Mesenchymal stem cell (in vitro differentiated cells and primary cell): Measurements from ENCODE around the gene RAB35.

Experiments
- DNase-seq: peaks from one replicate; pipeline ENCODE4 v3.0.0-alpha.2; 2013
- H2AFZ ChIP-seq: one replicate; pipeline ENCODE4 v1.6.1; 2013; ENCODE audit warnings: low read depth, mild to moderate bottlenecking, control low read depth, inconsistent platforms, low read length, moderate library complexity
- H2AK5ac ChIP-seq: 2 replicates; pipeline ENCODE4 v1.6.1; 2013; ENCODE audit warnings: low read length, moderate library complexity, mild to moderate bottlenecking, inconsistent platforms; ENCODE audit not compliant: severe bottlenecking
- H2BK120ac ChIP-seq: one replicate; pipeline ENCODE4 v1.6.1; 2013; ENCODE audit warnings: low read depth, mild to moderate bottlenecking, inconsistent platforms, low read length, moderate library complexity
- H2BK12ac ChIP-seq, 2 experiments: one replicate each; pipeline ENCODE4 v1.6.1; 2013; ENCODE audit warnings: inconsistent platforms in 2 of 2, low read length in 2 of 2, mild to moderate bottlenecking in 2 of 2, moderate library complexity in 2 of 2, control low read depth in 1 of 2
- H2BK15ac ChIP-seq: one replicate; pipeline ENCODE4 v1.6.1; 2013; ENCODE audit warnings: mild to moderate bottlenecking, low read depth, inconsistent platforms; ENCODE audit not compliant: poor library complexity, severe bottlenecking
- H2BK5ac ChIP-seq: 2 replicates; pipeline ENCODE4 v1.6.1; 2013; ENCODE audit warnings: low read depth, mild to moderate bottlenecking, low read length, control low read depth, inconsistent platforms; ENCODE audit not compliant: poor library complexity, severe bottlenecking
- H3K14ac ChIP-seq, 2 experiments: one replicate each; pipeline ENCODE4 v1.6.1; 2013; ENCODE audit warnings: inconsistent platforms in 2 of 2, low read length in 2 of 2, control low read depth in 1 of 2, mild to moderate bottlenecking in 1 of 2, moderate library complexity in 1 of 2
- H3K18ac ChIP-seq, 2 experiments: one replicate each; pipeline ENCODE4 v1.6.1; 2013; ENCODE audit warnings: inconsistent platforms in 2 of 2, low read length in 2 of 2, control low read depth in 1 of 2, low read depth in 1 of 2, mild to moderate bottlenecking in 1 of 2
- H3K23ac ChIP-seq, 2 experiments: one replicate each; pipeline ENCODE4 v1.6.1; 2013; ENCODE audit warnings: inconsistent platforms in 2 of 2, low read length in 2 of 2, mild to moderate bottlenecking in 2 of 2, moderate library complexity in 2 of 2, control low read depth in 1 of 2
- H3K27ac ChIP-seq: 2 replicates; pipeline ENCODE4 v1.5.1; 2013; ENCODE audit warnings: mild to moderate bottlenecking, moderate library complexity, low read length, control low read depth, inconsistent platforms; ENCODE audit not compliant: poor library complexity, severe bottlenecking
- H3K27me3 ChIP-seq, 2 experiments: 2 replicates each; pipeline versions ENCODE4 v1.6.1 to v1.7.0; 2013; ENCODE audit warnings: low read length in 2 of 2, mild to moderate bottlenecking in 2 of 2, moderate library complexity in 2 of 2, control low read depth in 1 of 2, inconsistent platforms in 1 of 2; ENCODE audit not compliant: control insufficient read depth in 1 of 2, insufficient read depth in 1 of 2
- H3K36me3 ChIP-seq, 2 experiments: 2 replicates each; pipeline versions ENCODE4 v1.6.1 to v1.7.0; 2013; ENCODE audit warnings: low read length in 2 of 2, control low read depth in 1 of 2, inconsistent platforms in 1 of 2, low read depth in 1 of 2, mild to moderate bottlenecking in 1 of 2; ENCODE audit not compliant: insufficient read depth in 2 of 2, control insufficient read depth in 1 of 2
- H3K4ac ChIP-seq, 2 experiments: one replicate each; pipeline ENCODE4 v1.6.1; 2013; ENCODE audit warnings: inconsistent platforms in 2 of 2, low read length in 2 of 2, mild to moderate bottlenecking in 2 of 2, moderate library complexity in 2 of 2, control low read depth in 1 of 2, low read depth in 1 of 2
- H3K4me1 ChIP-seq: 2 replicates; pipeline ENCODE4 v1.6.1; 2013; ENCODE audit warnings: low read depth, low read length, control low read depth; ENCODE audit not compliant: control insufficient read depth, insufficient read depth
- H3K4me2 ChIP-seq: 2 replicates; pipeline ENCODE4 v1.6.1; 2013; ENCODE audit warnings: low read length, mild to moderate bottlenecking, inconsistent platforms; ENCODE audit not compliant: poor library complexity, severe bottlenecking
- H3K4me3 ChIP-seq, 2 experiments: 2 replicates each; pipeline versions ENCODE4 v1.5.1 to v1.7.0; 2013; ENCODE audit warnings: low read length in 2 of 2, mild to moderate bottlenecking in 2 of 2, control low read depth in 1 of 2, low read depth in 1 of 2; ENCODE audit not compliant: insufficient read depth in 1 of 2
- H3K79me1 ChIP-seq: replicated peaks from 2 replicates; pipeline ENCODE4 v1.6.1; 2013; ENCODE audit warnings: mild to moderate bottlenecking, control low read depth, low read length, inconsistent platforms; ENCODE audit not compliant: poor library complexity, severe bottlenecking
- H3K9ac ChIP-seq: 2 replicates; pipeline ENCODE4 v1.7.0; 2013; ENCODE audit warnings: mild to moderate bottlenecking, low read length, moderate library complexity
- H3K9me3 ChIP-seq: 2 replicates; pipeline ENCODE4 v1.7.0; 2013; ENCODE audit warnings: mild to moderate bottlenecking, low read length; ENCODE audit not compliant: control insufficient read depth
- H4K8ac ChIP-seq: one replicate; pipeline ENCODE4 v1.6.1; 2013; ENCODE audit warnings: inconsistent platforms, mild to moderate bottlenecking, low read length, moderate library complexity
- H4K91ac ChIP-seq: one replicate; pipeline ENCODE4 v1.6.1; 2013; ENCODE audit warnings: mild to moderate bottlenecking, low read length, inconsistent platforms
- WGBS: methylation state at CpG from one replicate; pipeline ENCODE4 v1.1.7; 2013; ENCODE audit warnings: mixed read lengths; 5-methylcytosine and 5-hydroxymethylcytosine counted together

The RAB35 gene

GRCh38 chr12:120155072-120155471, 38.5 kb upstream of the RAB35 start:
- H3K4me1 ChIP-seq: no peaks in the 10 kb centered on the region
- no peak overlapping the region for H2AK5ac ChIP-seq
- DNase-seq: no peak
- H3K79me1 ChIP-seq: peaks cover 42% of the 10 kb centered on the region
- no peak overlapping the region for H2BK120ac ChIP-seq
- H3K14ac ChIP-seq: no peak overlapping the region
- no peaks in the 10 kb centered on the region for H3K27me3 ChIP-seq
- H3K23ac ChIP-seq: no peak overlapping the region
- H3K4ac ChIP-seq: no peak overlapping the region
- H4K91ac ChIP-seq: no peak overlapping the region
- no peak overlapping the region for H3K9ac ChIP-seq
- no peak overlapping the region for H3K4me2 ChIP-seq
- H2BK5ac ChIP-seq: no peak overlapping the region
- no peaks in the 10 kb centered on the region for H3K9me3 ChIP-seq
- H2AFZ ChIP-seq: no peak overlapping the region
- no peak overlapping the region for H3K4me3 ChIP-seq
- no peak overlapping the region for H3K18ac ChIP-seq
- H3K27ac ChIP-seq: no peak overlapping the region
- H2BK15ac ChIP-seq: no peak overlapping the region
- H3K36me3 ChIP-seq: peaks cover 78 to 91% of the 10 kb centered on the region in 2 experiments
- no peak overlapping the region for H4K8ac ChIP-seq
- 98% methylated on average over 15 of the region's 15 CpGs for WGBS
- H2BK12ac ChIP-seq: no peak overlapping the region

- WGBS: 98% methylated on average over 22 of the region's 22 CpGs
- Histone ChIP-seq H4K91ac (no peak overlapping the region), H3K27me3 (no peaks in the 10 kb centered on the region), H3K9ac (no peak overlapping the region), H3K4me3 (no peak overlapping the region), H3K4ac (no peak overlapping the region), H3K23ac (no peak overlapping the region), H3K27ac (no peak overlapping the region), H3K4me2 (no peak overlapping the region), H3K36me3 (peaks cover 77 to 93% of the 10 kb centered on the region in 2 experiments), H3K4me1 (no peaks in the 10 kb centered on the region), H3K79me1 (peaks cover 42% of the 10 kb centered on the region), H2BK5ac (no peak overlapping the region), H3K18ac (no peak overlapping the region), H2BK120ac (no peak overlapping the region), H2AK5ac (no peak overlapping the region), H3K9me3 (no peaks in the 10 kb centered on the region), H2BK15ac (no peak overlapping the region), H3K14ac (no peak overlapping the region), H4K8ac (no peak overlapping the region), H2BK12ac (no peak overlapping the region), H2AFZ (no peak overlapping the region)
- DNase-seq: no peak
Observed at GRCh38 chr12:120150919-120151525, 34.5 kb upstream of the RAB35 start.

DNA sequence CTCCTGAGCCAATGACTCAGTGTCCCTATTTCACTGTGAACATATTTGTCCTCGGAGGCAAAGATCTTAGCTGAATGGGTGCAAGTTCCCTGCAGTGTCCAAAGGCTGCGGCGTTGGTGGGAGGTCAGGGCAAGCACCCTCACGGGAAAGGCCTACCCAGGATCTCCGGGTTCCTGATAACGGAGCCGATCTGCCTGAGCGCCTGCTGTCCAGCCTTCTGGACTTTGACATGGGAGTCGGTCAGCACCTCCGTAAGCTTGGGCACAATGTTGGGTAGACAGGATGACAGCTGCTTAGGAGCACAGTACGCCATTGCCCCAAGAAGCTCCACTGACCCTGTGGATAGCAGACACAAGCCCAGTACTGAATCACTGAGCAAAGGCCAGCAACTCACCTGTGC, 31.5 kb upstream of the RAB35 start:
- Histone ChIP-seq H3K27me3 (no peaks in the 10 kb centered on the region), H2BK5ac (no peak overlapping the region), H3K9me3 (no peaks in the 10 kb centered on the region), H3K9ac (no peak overlapping the region), H2BK120ac (no peak overlapping the region), H2AFZ (no peak overlapping the region), H3K4me3 (no peak overlapping the region), H4K91ac (no peak overlapping the region), H2AK5ac (no peak overlapping the region), H3K14ac (no peak overlapping the region), H3K18ac (no peak overlapping the region), H2BK12ac (no peak overlapping the region), H3K36me3 (peaks cover 71 to 92% of the 10 kb centered on the region in 2 experiments), H4K8ac (no peak overlapping the region), H2BK15ac (no peak overlapping the region), H3K4me1 (no peaks in the 10 kb centered on the region), H3K4ac (no peak overlapping the region), H3K23ac (no peak overlapping the region), H3K27ac (no peak overlapping the region), H3K4me2 (no peak overlapping the region), H3K79me1 (peaks cover 33% of the 10 kb centered on the region)
- no peak for DNase-seq
- WGBS: 97% methylated on average over 11 of the region's 11 CpGs

DNA sequence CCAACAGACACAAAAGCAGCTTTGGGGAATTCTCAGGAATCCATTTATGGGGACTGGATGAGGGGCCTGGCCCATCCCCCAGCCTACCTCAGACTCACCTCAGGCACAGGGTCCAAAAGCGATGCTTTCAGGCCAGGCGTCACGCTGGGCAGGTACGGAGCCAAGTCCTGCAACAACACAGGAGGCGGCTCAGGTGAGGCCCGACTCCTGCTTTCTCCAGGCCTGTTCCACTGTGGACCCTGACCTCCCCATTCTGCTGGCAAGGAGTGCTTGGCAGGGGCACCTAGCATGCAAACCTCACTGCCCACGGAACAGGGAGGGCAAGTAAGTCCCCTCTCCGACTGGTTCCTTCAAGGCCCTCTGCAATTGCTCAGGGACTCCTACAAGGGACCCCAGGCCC, 28.6 kb upstream of the RAB35 start:
- peaks cover 83 to 98% of the 10 kb centered on the region in 2 experiments for H3K36me3 ChIP-seq
- 98% methylated on average over 8 of the region's 8 CpGs for WGBS
- no peak overlapping the region for H4K8ac ChIP-seq
- no peak overlapping the region for H4K91ac ChIP-seq
- no peak overlapping the region for H3K23ac ChIP-seq
- H2BK15ac ChIP-seq: no peak overlapping the region
- no peak overlapping the region for H3K4me2 ChIP-seq
- no peak overlapping the region for H2AK5ac ChIP-seq
- H2BK5ac ChIP-seq: no peak overlapping the region
- H3K4me3 ChIP-seq: no peak overlapping the region
- no peak overlapping the region for H2BK120ac ChIP-seq
- H3K4ac ChIP-seq: no peak overlapping the region
- no peak overlapping the region for H3K14ac ChIP-seq
- no peak overlapping the region for H2BK12ac ChIP-seq
- H3K27ac ChIP-seq: no peak overlapping the region
- H3K9ac ChIP-seq: no peak overlapping the region
- no peaks in the 10 kb centered on the region for H3K27me3 ChIP-seq
- H3K9me3 ChIP-seq: no peaks in the 10 kb centered on the region
- peaks cover 7% of the 10 kb centered on the region for H3K4me1 ChIP-seq
- DNase-seq: no peak
- H3K18ac ChIP-seq: no peak overlapping the region
- peaks cover 41% of the 10 kb centered on the region for H3K79me1 ChIP-seq
- no peak overlapping the region for H2AFZ ChIP-seq
